Ishikawa (cell line): Measurements from ENCODE around the gene COX5B.

Experiments used
- CEBPB ChIP-seq: IDR thresholded peaks from 2 replicates; pipeline ENCODE4 v1.6.1; 2012
- CREB1 ChIP-seq: IDR thresholded peaks from 2 replicates; pipeline ENCODE4 v1.6.1; 2012; ENCODE audit warnings: low read depth
- EGR1 ChIP-seq: IDR thresholded peaks from 2 replicates; pipeline ENCODE4 v1.6.1; 2012
- NFIC ChIP-seq: IDR thresholded peaks from 2 replicates; pipeline ENCODE4 v1.6.1; 2012
- RAD21 ChIP-seq: IDR thresholded peaks from 2 replicates; pipeline ENCODE4 v1.6.1; 2012; ENCODE audit warnings: low read depth
- TCF12 ChIP-seq: IDR thresholded peaks from 2 replicates; pipeline ENCODE4 v1.6.1; 2012; ENCODE audit warnings: low read depth
- TEAD4 ChIP-seq: IDR thresholded peaks from 2 replicates; pipeline ENCODE4 v1.6.1; 2012
- YY1 ChIP-seq: IDR thresholded peaks from 2 replicates; pipeline ENCODE4 v1.6.1; 2012; ENCODE audit warnings: low read depth
- ZBTB7A ChIP-seq: IDR thresholded peaks from 2 replicates; pipeline ENCODE4 v1.6.1; 2012; ENCODE audit warnings: low read depth
- TF ChIP-seq, protein P1 (sequence below): IDR thresholded peaks from 2 replicates; pipeline ENCODE4 v1.6.1; 2012; ENCODE audit warnings: low read depth, mild to moderate bottlenecking

Gene COX5B

DNA sequence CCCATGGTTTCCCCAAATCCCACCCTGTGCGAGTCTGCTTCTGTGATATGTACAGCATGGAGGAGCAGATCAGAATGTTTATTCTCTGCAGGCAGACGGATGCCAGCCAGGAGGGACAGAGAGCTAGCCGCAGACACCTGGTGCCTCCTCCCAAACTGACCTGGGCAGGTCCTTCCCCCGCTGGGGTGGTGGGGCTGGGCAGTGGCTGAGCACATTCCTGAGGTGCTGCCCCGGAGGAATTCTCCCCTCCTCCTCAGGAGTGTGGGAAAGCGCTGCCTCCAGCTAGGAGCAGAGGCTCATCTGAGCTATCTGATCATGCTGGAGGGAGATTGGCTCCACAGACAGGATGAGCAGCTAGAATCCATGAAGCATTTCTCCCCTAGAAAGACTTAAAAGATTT lies 45.3 kb downstream of the COX5B start:
- TF ChIP-seq TEAD4 (peak; percentile 71), EGR1 (no peak)

- TF ChIP-seq CREB1 (no peak), TEAD4 (peak; percentile 41; the same call in 1 of the 2 replicates), NFIC (0 out of 2 replicates have a peak, but pooled peaks have one; percentile 22)
Observed at GRCh38 chr2:97693476-97693875, 47.6 kb downstream of the COX5B start.

DNA sequence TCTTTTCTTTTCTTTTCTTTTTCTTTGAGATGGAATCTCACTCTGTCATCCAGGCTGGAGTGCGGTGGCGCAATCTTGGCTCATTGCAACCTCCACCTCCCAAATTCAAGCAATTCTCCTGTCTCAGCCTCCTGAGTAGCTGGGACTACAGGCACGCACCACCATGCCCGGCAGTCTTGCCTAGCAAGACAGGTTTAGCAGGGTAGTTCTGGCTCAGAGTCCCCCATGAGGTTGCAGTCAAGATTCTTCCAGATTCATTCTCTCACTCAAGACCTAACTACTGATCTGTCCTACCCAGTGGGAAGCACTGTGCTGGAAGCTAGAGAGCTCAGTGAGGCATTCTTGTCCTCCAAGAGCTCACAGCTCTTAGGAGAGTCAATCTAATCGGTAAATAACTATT lies 49.9 kb downstream of the COX5B start:
- TF ChIP-seq NFIC (no peak), CEBPB (peak; percentile 24; the same call in 1 of the 2 replicates), RAD21 (no peak)

DNA sequence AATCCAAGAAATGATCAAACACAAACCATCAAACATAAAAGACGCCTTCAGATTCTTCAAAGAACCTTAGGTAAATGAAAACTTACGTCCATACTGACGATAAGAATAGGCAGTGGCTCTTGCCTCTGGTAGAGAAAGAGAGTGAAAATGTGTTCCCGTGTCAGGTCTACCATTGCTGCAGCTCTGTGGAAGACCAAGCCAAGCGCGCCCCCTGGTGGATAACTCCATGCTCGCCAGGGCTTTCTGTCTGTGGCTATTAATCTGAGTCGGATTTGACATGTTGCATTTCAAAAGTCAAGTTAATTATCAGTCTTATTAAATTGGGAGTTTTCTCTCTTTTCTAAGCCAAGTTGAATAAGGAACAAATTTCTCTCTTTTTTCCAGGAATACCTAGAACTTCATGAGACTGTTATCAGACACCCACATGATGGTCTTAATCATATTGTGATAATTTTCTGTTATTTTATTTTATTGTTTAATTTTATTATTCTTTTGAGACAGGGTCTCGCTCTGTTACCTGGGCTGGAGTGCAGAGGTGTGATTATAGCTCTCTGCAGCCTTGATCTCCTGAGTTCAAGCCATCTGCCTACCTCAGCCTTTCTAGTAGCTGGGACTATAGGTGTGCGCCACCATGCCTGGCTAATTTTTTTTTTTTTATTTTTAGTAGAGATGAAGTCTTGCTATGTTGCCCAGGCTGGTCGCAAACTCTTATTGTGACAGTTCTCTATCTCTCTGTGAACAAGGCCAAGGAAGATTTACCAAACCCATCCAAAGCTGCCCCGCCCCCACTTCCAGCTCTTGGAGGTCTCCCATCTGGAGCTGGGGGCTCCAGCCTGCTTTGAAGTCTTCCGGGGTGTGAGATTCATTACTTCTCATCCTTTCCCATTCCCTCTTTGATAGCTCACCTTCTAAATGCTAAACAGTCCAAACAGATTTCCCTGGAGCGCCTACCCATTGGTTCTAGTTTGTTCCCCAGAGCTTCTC lies 51.7 kb downstream of the COX5B start:
- TF ChIP-seq YY1 (0 out of 2 replicates have a peak, but pooled peaks have one; percentile 64), RAD21 (peak; percentile 99), ZBTB7A (no peak), CEBPB (no peak), TCF12 (no peak)
- TF ChIP-seq, protein P1, sequence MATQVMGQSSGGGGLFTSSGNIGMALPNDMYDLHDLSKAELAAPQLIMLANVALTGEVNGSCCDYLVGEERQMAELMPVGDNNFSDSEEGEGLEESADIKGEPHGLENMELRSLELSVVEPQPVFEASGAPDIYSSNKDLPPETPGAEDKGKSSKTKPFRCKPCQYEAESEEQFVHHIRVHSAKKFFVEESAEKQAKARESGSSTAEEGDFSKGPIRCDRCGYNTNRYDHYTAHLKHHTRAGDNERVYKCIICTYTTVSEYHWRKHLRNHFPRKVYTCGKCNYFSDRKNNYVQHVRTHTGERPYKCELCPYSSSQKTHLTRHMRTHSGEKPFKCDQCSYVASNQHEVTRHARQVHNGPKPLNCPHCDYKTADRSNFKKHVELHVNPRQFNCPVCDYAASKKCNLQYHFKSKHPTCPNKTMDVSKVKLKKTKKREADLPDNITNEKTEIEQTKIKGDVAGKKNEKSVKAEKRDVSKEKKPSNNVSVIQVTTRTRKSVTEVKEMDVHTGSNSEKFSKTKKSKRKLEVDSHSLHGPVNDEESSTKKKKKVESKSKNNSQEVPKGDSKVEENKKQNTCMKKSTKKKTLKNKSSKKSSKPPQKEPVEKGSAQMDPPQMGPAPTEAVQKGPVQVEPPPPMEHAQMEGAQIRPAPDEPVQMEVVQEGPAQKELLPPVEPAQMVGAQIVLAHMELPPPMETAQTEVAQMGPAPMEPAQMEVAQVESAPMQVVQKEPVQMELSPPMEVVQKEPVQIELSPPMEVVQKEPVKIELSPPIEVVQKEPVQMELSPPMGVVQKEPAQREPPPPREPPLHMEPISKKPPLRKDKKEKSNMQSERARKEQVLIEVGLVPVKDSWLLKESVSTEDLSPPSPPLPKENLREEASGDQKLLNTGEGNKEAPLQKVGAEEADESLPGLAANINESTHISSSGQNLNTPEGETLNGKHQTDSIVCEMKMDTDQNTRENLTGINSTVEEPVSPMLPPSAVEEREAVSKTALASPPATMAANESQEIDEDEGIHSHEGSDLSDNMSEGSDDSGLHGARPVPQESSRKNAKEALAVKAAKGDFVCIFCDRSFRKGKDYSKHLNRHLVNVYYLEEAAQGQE: no peak
